Measurements from ENCODE around the gene GPR155.

Gene GPR155

DNA sequence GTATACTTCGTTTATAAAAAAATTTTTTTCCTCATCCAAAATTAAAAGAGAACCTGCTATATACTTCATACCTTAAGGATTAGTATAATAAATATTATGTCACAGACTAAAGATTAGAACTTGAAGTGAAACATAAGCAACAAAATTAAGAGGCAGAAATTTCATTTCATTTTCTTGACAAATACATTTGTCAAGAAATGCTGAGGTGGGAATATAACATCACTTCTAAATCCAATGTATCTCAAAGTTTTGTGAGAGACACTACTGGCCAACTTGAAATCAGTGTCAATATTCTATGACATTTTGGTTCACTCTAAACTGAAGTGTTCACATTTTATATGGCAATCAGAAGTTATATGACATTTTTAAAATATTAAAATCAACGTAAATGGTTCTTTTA, 47.5 kb downstream of the GPR155 start:
- H3K4me3 ChIP-seq (ENCODE audit: low read length in 2 of 2), result no peak overlapping the region
- no peak overlapping the region for H3K9ac ChIP-seq (ENCODE audit: low read depth, low read length, poor library complexity)
- no peak overlapping the region for H2BK15ac ChIP-seq (ENCODE audit: low read length)
- no peak overlapping the region for H3K23ac ChIP-seq (ENCODE audit: low read depth, low read length, poor library complexity)
- no CpG with 5 or more reads among the region's 2 CpGs for WGBS, 2 donors (ENCODE audit: extremely low coverage in 2 of 2, insufficient read length in 2 of 2, insufficient replicate concordance in 1 of 2)
- no peak overlapping the region for H3K14ac ChIP-seq (ENCODE audit: low read length)
- H2BK12ac ChIP-seq (ENCODE audit: low read length), result no peak overlapping the region
- no peak overlapping the region for H2AFZ ChIP-seq (ENCODE audit: low read length)
- H3K36me3 ChIP-seq (replicated peaks in 1 of 2; ENCODE audit: control insufficient read depth in 2 of 2, insufficient read depth in 2 of 2, low read length in 2 of 2), result no peaks in the 10 kb centered on the region
- no peaks in the 10 kb centered on the region for H3K79me1 ChIP-seq (ENCODE audit: low read depth, low read length)
- H3K4me2 ChIP-seq (ENCODE audit: insufficient read depth, low read length, poor library complexity, severe bottlenecking), result no peak overlapping the region
- H3K18ac ChIP-seq (ENCODE audit: low read length), result no peak overlapping the region
- no peak overlapping the region for H3K27ac ChIP-seq (replicated peaks; ENCODE audit: low read length)
- no peak overlapping the region for H2BK5ac ChIP-seq (ENCODE audit: low read length)
- no peak overlapping the region for H2BK120ac ChIP-seq (ENCODE audit: low read depth, low read length)
- H3K4me1 ChIP-seq (ENCODE audit: control insufficient read depth in 2 of 2, insufficient read depth in 1 of 2, low read depth in 1 of 2, low read length in 2 of 2), result peaks cover 3% of the 10 kb centered on the region in 2 donors
- H4K91ac ChIP-seq (ENCODE audit: low read depth, low read length, poor library complexity), result no peak overlapping the region
- no peaks in the 10 kb centered on the region for H3K9me3 ChIP-seq (replicated peaks in 1 of 2; ENCODE audit: control insufficient read depth in 2 of 2, insufficient read depth in 1 of 2, low read depth in 1 of 2, low read length in 2 of 2)
- no peak overlapping the region for H3K4ac ChIP-seq (ENCODE audit: low read length)
- no peak overlapping the region for H4K8ac ChIP-seq (ENCODE audit: low read depth, low read length)
- DNase-seq (ENCODE audit: low spot score), result no peak
- H3K27me3 ChIP-seq (ENCODE audit: control insufficient read depth in 3 of 3, insufficient read depth in 3 of 3, low read depth in 1 of 3, low read length in 3 of 3), result no peaks in the 10 kb centered on the region
- H2AK5ac ChIP-seq (ENCODE audit: low read depth, low read length), result no peak overlapping the region

DNA sequence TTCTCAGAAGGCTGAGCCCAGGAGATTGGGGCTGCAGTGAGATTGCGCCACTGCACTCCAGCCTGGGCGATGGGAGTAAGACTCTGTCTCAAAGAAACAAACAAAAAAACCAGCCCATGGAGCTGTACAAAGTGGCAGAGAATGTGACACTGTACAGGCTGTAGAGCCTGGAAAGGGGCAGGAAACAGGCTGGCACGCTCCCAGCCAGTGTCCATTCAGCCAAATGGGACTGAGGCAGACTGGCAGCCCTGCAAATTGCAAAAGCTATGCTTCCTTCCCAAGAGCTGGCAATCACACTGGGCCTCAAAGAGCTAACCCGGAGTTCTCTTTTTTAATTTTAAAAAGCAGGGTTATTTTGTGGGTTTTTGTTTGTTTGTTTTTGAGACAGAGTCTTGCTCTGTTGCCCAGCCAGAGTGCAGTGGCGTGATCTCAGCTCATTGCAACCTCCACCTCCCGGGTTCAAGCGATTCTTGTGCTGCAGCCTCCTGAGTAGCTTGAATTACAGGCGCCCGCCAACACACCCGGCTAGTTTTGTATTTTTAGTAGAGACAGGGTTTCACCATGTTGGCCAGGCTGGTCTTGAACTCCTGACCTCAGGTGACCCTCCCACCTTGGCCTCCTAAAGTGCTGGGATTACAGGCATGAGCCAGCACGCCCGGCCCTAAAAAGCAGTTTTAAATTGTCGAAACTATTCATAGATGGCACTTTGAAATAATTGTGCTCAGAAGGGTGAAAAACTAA, 48.5 kb downstream of the GPR155 start:
- H3K18ac ChIP-seq (ENCODE audit: low read length), result no peak overlapping the region
- H3K4me3 ChIP-seq (ENCODE audit: low read length in 2 of 2), result peak overlapping the region in 1 of 2 donors; percentile 40
- H4K91ac ChIP-seq (ENCODE audit: low read depth, low read length, poor library complexity), result no peak overlapping the region
- H2BK12ac ChIP-seq (ENCODE audit: low read length), result no peak overlapping the region
- no peak overlapping the region for H3K4ac ChIP-seq (ENCODE audit: low read length)
- H2BK15ac ChIP-seq (ENCODE audit: low read length), result no peak overlapping the region
- H3K36me3 ChIP-seq (replicated peaks in 1 of 2; ENCODE audit: control insufficient read depth in 2 of 2, insufficient read depth in 2 of 2, low read length in 2 of 2), result no peaks in the 10 kb centered on the region
- no peak overlapping the region for H3K14ac ChIP-seq (ENCODE audit: low read length)
- WGBS, 2 donors (ENCODE audit: extremely low coverage in 2 of 2, insufficient read length in 2 of 2, insufficient replicate concordance in 1 of 2), result no CpG with 5 or more reads among the region's 13 CpGs
- H2AFZ ChIP-seq (ENCODE audit: low read length), result no peak overlapping the region
- DNase-seq (ENCODE audit: low spot score), result no peak
- H3K4me2 ChIP-seq (ENCODE audit: insufficient read depth, low read length, poor library complexity, severe bottlenecking), result no peak overlapping the region
- H3K9me3 ChIP-seq (replicated peaks in 1 of 2; ENCODE audit: control insufficient read depth in 2 of 2, insufficient read depth in 1 of 2, low read depth in 1 of 2, low read length in 2 of 2), result no peaks in the 10 kb centered on the region
- H3K79me1 ChIP-seq (ENCODE audit: low read depth, low read length), result no peaks in the 10 kb centered on the region
- H3K23ac ChIP-seq (ENCODE audit: low read depth, low read length, poor library complexity), result no peak overlapping the region
- H2BK5ac ChIP-seq (ENCODE audit: low read length), result no peak overlapping the region
- peaks cover 3% of the 10 kb centered on the region in 2 donors for H3K4me1 ChIP-seq (ENCODE audit: control insufficient read depth in 2 of 2, insufficient read depth in 1 of 2, low read depth in 1 of 2, low read length in 2 of 2)
- H3K27ac ChIP-seq (replicated peaks; ENCODE audit: low read length), result no peak overlapping the region
- H3K27me3 ChIP-seq (ENCODE audit: control insufficient read depth in 3 of 3, insufficient read depth in 3 of 3, low read depth in 1 of 3, low read length in 3 of 3), result no peaks in the 10 kb centered on the region
- H2BK120ac ChIP-seq (ENCODE audit: low read depth, low read length), result no peak overlapping the region
- H3K9ac ChIP-seq (ENCODE audit: low read depth, low read length, poor library complexity), result no peak overlapping the region
- no peak overlapping the region for H4K8ac ChIP-seq (ENCODE audit: low read depth, low read length)
- H2AK5ac ChIP-seq (ENCODE audit: low read depth, low read length), result no peak overlapping the region

DNA sequence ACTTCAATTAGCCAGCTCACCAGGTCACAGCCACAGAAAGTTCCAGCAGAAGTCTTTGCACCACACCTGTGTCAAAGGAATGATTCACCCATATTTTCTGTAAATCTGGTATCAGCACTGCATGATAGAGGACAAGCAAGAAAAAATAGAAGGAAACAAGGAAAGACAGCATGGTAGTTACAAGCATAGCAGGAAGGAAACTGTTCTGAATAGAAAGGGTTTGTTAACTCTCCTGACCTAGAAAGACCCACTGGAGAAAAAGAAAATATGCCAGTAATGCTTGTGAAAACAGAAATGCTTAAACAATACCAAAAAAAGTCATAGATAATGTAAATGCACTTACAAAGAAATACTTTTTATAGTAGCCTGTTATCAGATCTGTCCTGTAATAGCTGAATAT, 50.5 kb downstream of the GPR155 start:
- DNase-seq (ENCODE audit: low spot score), result no peak
- no peak overlapping the region for H4K91ac ChIP-seq (ENCODE audit: low read depth, low read length, poor library complexity)
- no peak overlapping the region for H3K23ac ChIP-seq (ENCODE audit: low read depth, low read length, poor library complexity)
- no peak overlapping the region for H2AFZ ChIP-seq (ENCODE audit: low read length)
- H2BK5ac ChIP-seq (ENCODE audit: low read length), result no peak overlapping the region
- H3K79me1 ChIP-seq (ENCODE audit: low read depth, low read length), result no peaks in the 10 kb centered on the region
- no peak overlapping the region for H2AK5ac ChIP-seq (ENCODE audit: low read depth, low read length)
- no peak overlapping the region for H3K27ac ChIP-seq (replicated peaks; ENCODE audit: low read length)
- no peak overlapping the region for H3K4me2 ChIP-seq (ENCODE audit: insufficient read depth, low read length, poor library complexity, severe bottlenecking)
- H2BK12ac ChIP-seq (ENCODE audit: low read length), result no peak overlapping the region
- no peaks in the 10 kb centered on the region for H3K9me3 ChIP-seq (replicated peaks in 1 of 2; ENCODE audit: control insufficient read depth in 2 of 2, insufficient read depth in 1 of 2, low read depth in 1 of 2, low read length in 2 of 2)
- H3K18ac ChIP-seq (ENCODE audit: low read length), result no peak overlapping the region
- no peak overlapping the region for H3K14ac ChIP-seq (ENCODE audit: low read length)
- no peak overlapping the region for H2BK120ac ChIP-seq (ENCODE audit: low read depth, low read length)
- H3K4me3 ChIP-seq (ENCODE audit: low read length in 2 of 2), result no peak overlapping the region
- no peaks in the 10 kb centered on the region for H3K4me1 ChIP-seq (ENCODE audit: control insufficient read depth in 2 of 2, insufficient read depth in 1 of 2, low read depth in 1 of 2, low read length in 2 of 2)
- H3K36me3 ChIP-seq (replicated peaks in 1 of 2; ENCODE audit: control insufficient read depth in 2 of 2, insufficient read depth in 2 of 2, low read length in 2 of 2), result no peaks in the 10 kb centered on the region
- H3K9ac ChIP-seq (ENCODE audit: low read depth, low read length, poor library complexity), result no peak overlapping the region
- no peak overlapping the region for H4K8ac ChIP-seq (ENCODE audit: low read depth, low read length)
- H3K4ac ChIP-seq (ENCODE audit: low read length), result no peak overlapping the region
- no peak overlapping the region for H2BK15ac ChIP-seq (ENCODE audit: low read length)
- H3K27me3 ChIP-seq (ENCODE audit: control insufficient read depth in 3 of 3, insufficient read depth in 3 of 3, low read depth in 1 of 3, low read length in 3 of 3), result no peaks in the 10 kb centered on the region

DNA sequence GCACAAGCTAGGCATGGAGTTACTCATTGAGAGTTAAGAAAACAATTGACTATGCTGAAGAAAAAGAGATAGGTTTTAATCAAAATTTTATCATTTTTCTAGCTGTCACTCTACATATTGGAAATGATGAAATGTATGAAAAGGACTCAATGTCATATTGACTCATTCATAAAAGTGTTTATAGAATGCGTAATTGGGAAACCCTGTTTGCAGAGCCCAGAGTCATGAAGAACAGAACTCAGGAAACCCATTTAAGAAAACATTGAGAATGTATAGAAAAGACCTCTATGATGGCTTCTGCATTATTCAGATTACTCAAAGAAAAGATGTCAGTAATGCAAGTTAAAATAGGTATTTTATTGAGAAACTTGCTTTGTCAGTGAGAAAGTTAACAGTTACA, 54.9 kb downstream of the GPR155 start:
- Histone ChIP-seq H3K4me1 (ENCODE audit: control insufficient read depth in 2 of 2, insufficient read depth in 1 of 2, low read depth in 1 of 2, low read length in 2 of 2) (no peaks in the 10 kb centered on the region), H3K9ac (ENCODE audit: low read depth, low read length, poor library complexity) (no peak overlapping the region), H2AK5ac (ENCODE audit: low read depth, low read length) (no peak overlapping the region), H2BK120ac (ENCODE audit: low read depth, low read length) (no peak overlapping the region), H2BK15ac (ENCODE audit: low read length) (no peak overlapping the region), H3K79me1 (ENCODE audit: low read depth, low read length) (no peaks in the 10 kb centered on the region), H3K4me2 (ENCODE audit: insufficient read depth, low read length, poor library complexity, severe bottlenecking) (no peak overlapping the region), H4K91ac (ENCODE audit: low read depth, low read length, poor library complexity) (no peak overlapping the region), H3K9me3 (replicated peaks in 1 of 2; ENCODE audit: control insufficient read depth in 2 of 2, insufficient read depth in 1 of 2, low read depth in 1 of 2, low read length in 2 of 2) (peaks cover 2 to 6% of the 10 kb centered on the region in 2 donors), H2BK5ac (ENCODE audit: low read length) (no peak overlapping the region), H3K4ac (ENCODE audit: low read length) (no peak overlapping the region), H2BK12ac (ENCODE audit: low read length) (no peak overlapping the region), H3K27me3 (ENCODE audit: control insufficient read depth in 3 of 3, insufficient read depth in 3 of 3, low read depth in 1 of 3, low read length in 3 of 3) (no peaks in the 10 kb centered on the region), H4K8ac (ENCODE audit: low read depth, low read length) (no peak overlapping the region), H3K18ac (ENCODE audit: low read length) (no peak overlapping the region), H3K4me3 (ENCODE audit: low read length in 2 of 2) (no peak overlapping the region), H3K23ac (ENCODE audit: low read depth, low read length, poor library complexity) (no peak overlapping the region), H3K14ac (ENCODE audit: low read length) (no peak overlapping the region), H2AFZ (ENCODE audit: low read length) (no peak overlapping the region), H3K27ac (replicated peaks; ENCODE audit: low read length) (no peak overlapping the region), H3K36me3 (replicated peaks in 1 of 2; ENCODE audit: control insufficient read depth in 2 of 2, insufficient read depth in 2 of 2, low read length in 2 of 2) (peaks cover 0 to 24% of the 10 kb centered on the region in 2 donors)
- DNase-seq (ENCODE audit: low spot score), result no peak
- WGBS, 2 donors (ENCODE audit: extremely low coverage in 2 of 2, insufficient read length in 2 of 2, insufficient replicate concordance in 1 of 2), result no CpG with 5 or more reads among the region's 1 CpG

Data from neuronal stem cell (in vitro differentiated cells).